GM19324 (cell line): Measurements from ENCODE around the gene HOOK2.
"Not testable (repeated sequence)": the region's sequence is repeated elsewhere in the genome, so short reads cannot be mapped to it uniquely, and the experiment has no call there.

ENCODE experiments used
- ATAC-seq: cut with Tn5 transposase; IDR thresholded peaks from one replicate; pipeline ENCODE4 v1.9.1; 2021; ENCODE audit warnings: mild to moderate bottlenecking, moderate library complexity; ENCODE audit not compliant: unreplicated experiment, low FRiP score

HOOK2 gene, protein sequence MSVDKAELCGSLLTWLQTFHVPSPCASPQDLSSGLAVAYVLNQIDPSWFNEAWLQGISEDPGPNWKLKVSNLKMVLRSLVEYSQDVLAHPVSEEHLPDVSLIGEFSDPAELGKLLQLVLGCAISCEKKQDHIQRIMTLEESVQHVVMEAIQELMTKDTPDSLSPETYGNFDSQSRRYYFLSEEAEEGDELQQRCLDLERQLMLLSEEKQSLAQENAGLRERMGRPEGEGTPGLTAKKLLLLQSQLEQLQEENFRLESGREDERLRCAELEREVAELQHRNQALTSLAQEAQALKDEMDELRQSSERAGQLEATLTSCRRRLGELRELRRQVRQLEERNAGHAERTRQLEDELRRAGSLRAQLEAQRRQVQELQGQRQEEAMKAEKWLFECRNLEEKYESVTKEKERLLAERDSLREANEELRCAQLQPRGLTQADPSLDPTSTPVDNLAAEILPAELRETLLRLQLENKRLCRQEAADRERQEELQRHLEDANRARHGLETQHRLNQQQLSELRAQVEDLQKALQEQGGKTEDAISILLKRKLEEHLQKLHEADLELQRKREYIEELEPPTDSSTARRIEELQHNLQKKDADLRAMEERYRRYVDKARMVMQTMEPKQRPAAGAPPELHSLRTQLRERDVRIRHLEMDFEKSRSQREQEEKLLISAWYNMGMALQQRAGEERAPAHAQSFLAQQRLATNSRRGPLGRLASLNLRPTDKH

DNA sequence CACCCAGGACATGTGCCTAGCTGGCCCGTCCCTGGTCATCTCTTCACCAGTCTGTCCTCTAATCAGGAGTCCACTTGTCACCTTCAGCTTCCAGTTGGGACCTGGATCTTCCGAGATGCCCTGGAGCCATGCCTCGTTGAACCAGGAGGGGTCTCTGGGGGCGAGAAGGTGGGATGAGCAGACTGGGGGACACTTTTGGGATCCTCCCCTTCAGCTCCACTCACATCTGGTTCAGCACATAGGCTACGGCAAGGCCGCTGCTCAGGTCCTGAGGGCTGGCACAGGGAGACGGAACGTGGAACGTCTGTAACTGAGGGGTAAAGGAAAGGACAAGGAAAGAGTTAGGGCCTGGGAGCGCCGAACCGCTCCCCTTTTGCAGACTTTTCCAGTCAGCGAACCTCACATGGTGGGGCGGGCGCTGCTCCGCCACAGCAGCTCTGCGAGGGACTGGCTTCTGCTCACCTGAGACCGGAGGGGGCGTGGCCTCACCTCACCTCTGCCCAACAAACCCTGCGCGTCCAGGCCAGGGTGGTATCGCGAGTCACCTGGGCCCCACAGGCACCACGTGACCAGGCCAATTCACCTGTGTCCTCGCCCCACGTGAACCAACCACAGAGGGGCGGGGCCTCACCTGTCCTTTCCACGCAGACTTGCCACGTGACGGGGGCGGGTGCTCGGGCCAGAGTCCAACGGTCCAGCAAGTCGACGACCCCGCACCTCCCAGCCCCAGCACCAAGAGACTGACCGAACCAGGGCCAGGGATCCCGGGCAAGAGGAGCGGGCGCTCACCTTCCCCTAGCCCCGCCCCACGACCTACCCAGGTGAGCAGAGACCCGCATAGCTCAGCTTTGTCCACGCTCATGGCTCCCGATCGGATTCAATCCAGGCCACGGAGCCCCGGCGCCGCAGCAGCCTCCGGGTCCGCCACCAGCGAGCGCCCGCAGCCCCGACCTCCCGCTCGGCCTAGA is at the start of gene HOOK2:
Gene HOOK2, minus strand, starts transcription at position 965 of the 968 bp plus-strand sequence. Its CDS starts 103 bp downstream, at position 862.
- no peak for ATAC-seq

DNA sequence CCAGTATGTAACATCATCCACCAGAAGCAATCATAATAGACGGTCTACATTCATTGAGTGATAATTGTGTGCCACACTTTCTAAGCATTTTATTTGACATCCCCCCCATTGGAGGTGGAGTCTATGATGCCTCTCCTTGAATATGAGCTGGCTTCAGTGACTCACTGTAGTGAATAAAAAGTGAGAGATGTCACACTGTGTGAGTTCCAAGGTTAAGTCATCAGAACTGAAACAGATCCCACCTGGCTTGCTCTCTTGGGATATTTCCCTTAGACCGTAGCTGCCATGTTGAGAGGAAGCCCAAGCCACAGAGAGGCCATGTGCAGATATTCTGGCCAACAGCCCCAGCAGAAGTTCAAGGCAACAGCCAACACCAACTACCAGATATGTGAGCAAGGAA is 46.4 kb upstream of the HOOK2 start:
- no peak for ATAC-seq

DNA sequence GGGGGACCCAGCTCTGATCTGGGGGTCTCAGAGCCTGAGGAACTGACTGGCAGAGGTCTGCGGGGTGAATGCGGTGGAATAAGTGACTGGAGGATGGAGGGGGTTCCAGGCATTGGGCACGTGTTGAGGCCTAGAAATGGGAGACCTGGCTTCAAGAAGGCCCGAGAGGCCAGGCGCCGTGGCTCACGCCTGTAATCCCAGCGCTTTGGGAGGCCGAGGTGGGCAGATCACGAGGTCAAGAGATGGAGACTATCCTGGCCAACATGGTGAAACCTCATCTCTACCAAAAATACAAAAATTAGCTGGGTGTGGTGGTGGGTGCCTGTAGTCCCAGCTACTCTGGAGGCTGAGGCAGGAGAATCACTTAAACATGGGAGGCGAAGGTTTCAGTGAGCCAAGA is 42.5 kb upstream of the HOOK2 start:
- not testable (repeated sequence) for ATAC-seq

DNA sequence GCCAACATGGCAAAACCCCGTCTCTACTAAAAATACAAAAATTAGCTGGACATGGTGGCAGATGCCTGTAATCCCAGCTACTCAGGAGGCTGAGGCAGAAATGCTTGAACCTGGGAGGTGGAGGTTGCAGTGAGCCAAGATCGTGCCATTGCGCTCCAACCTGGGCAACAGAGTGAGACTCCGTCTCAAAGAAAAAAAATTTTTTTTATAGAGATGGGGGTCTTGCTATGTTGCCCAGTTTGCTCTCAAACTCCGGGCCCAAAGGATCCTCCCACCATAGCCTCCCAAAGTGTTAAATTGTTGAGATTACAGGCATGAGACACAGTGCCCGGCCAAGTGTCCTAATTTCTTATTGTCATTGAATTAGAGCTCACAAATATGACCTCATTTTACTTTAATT is 41.8 kb upstream of the HOOK2 start:
- not testable (repeated sequence) for ATAC-seq

DNA sequence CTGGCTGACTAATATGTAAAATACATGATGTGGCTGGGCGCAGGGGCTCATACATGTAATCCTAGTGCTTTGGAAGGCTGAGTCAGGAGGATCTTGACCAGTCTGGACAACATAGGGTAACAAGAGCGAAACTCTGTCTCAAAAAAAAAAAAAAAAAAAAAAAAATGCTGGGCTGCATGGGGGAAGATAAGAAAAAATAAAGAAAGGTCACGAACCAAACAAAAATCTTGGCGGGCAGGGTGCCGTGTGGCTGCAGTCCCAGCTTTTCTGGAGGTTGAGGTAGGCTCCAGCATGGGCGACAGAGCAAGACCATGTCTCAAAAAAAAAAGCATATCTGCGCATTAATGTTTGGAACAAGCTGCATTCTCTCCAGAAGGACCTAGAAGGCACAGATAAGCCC is 39.7 kb upstream of the HOOK2 start:
- ATAC-seq = no peak

DNA sequence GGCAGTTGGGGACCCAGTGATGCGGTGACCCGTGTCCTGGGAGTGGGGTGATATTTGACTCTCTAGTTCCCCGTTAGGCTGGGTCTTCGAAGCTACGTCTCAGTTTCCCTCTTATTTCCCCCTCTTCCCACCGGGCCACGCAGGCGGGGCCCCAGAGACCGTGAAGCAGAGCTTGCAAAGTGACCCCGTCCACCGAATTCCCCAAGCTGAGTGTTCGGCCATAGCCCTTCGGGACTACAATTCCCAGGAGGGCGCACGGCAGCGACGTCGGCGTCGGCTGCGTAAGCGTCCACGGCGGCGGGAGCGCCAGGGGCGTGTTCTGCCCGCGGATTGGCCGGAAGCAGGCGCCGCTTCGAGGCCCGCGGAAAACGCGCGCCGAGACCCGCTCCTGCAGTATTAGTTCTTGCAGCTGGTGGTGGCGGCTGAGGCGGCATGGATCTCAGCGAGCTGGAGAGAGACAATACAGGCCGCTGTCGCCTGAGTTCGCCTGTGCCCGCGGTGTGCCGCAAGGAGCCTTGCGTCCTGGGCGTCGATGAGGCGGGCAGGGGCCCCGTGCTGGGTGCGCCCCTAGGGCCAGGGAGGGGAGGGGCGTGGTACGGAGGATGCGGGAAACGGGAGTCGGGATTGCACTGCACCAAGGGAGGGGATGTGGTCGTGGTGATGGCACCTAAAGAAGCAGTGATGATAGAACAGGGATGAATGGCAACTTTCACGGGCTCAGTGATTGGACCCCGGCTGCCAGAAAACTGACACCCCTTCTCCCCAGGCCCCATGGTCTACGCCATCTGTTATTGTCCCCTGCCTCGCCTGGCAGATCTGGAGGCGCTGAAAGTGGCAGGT is 31.1 kb upstream of the HOOK2 start, which contains the start of gene RNASEH2A:
Gene RNASEH2A, plus strand, starts transcription at position 343 of the 840 bp plus-strand sequence. Its CDS starts 90 bp downstream, at position 433.
- peak; percentile 79 for ATAC-seq

DNA sequence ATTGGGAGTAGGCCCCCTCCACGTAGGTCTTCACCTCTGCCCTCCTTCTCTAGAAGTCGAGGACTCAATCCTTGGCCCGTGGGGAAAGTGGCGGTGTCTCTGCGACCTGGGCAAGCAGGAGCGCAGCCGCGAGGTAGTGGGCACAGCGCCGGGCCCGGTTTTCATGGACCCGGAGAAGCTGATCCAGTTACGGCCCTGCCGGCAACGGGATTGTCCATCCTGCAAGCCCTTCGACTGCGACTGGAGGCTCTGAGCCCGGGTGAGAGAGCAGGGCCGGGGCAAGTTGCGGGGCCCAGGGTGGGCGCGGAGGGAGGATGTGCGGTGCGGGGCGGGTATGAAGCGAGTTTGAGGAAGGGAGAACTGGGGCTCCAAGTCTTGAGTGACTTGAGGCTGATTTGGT is 28.7 kb upstream of the HOOK2 start:
- no peak for ATAC-seq

DNA sequence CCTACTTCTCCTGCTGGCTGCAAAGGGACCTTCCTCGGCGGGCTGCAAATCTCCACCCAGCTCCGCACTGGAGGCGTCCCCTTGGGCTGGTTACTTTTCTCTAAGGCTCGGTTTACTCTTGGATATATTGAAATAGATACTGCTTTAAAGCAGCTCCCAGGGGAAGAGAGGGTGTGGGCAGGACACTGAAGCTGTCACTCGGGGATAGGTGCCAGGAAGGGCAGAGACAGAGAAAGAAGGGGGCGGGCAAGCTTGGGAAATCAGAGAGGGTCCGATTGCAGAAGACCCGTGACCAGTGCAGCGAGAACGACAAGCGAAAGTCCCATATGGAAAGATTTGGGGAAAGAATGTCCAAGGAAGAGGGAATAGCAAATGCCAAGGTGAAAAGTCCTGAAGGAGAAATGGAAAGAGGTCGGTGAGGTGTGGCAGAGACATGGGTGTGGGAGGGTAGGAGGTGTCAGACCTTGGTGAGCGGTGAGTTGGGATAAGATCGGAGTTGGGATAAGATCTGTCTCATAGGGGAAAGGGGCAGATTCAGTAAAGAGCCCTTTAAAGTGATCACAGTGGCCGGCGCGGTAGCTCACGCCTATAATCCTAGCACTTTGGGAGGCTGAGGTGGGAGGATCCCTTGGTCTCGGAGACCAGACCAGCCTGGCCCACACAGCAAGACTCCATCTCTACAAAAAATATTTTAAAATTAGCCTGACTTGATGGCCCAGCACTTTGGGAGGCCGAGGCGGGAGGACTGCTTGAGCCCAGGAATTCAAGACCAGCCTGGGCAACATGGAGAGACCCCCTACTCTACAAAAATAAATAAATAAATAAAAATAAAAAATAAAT is 27.1 kb upstream of the HOOK2 start:
- no peak for ATAC-seq

DNA sequence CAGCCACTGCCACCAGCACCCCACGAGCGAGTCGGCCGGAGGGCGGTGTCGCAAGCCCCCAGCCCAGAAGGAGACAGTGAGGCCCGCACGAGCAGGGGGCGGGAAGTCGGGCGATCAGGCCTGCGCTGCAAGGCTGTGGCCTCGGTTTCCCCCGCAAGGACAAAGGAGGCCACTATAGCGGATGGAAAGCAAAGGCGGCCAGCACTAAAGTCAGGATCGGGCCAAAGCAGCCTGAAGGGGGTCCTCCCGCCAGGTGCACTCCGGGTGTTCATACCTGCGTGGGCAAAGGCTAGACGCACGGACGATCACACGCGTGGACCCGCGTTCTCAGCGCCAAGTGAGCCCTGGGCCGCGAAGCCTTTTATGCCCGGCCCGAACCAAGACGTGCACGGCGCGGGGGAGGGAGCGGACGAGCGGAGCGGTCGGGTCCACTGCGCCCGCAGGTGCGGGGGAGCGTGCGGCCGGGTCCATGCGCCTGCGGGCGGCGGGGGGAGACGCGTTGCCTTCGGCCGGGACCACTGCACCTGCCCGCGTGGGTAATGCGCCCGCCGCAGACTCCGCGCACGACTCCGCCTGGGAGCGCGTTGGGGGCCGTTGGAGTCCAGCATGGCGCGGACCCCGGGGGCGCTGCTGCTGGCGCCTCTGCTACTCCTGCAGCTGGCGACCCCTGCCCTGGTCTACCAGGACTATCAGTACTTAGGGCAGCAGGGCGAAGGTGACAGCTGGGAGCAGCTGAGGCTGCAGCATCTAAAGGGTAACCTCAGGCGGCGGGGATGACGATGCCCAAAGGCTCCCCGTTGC is 26.3 kb upstream of the HOOK2 start, which contains the start of the genes PRDX2 and THSD8:
Gene PRDX2, minus strand, starts transcription at position 335 of the 801 bp plus-strand sequence. CDS start 539 bp downstream, outside the sequence.
Gene THSD8, plus strand, starts transcription at position 604 of the 801 bp plus-strand sequence. Its CDS starts 3 bp downstream, at position 607.
- peak; percentile 42 for ATAC-seq

DNA sequence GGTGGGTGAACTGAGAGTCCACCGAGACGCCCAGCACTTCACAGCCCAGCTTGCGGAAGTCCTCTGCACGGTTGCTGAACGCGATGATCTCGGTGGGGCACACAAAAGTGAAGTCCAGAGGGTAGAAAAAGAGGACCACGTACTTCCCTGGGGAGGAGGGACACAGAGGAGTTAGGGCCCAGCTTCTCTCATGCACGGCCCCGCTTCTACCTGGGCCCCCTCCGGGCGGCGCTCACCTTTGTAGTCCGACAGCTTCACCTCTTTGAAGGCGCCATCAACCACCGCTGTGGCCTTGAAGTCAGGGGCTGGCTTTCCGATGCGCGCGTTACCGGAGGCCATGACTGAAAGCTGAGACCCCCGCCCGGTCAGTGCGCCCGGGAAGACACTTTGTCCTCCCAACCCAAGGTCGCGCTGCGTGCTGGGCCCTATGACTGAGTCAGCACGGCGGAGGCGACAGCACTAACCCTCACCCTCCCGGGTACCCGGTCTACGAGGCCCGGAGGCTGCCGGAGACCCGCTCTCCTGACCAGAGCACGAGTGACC is 25.6 kb upstream of the HOOK2 start:
- ATAC-seq = no peak

DNA sequence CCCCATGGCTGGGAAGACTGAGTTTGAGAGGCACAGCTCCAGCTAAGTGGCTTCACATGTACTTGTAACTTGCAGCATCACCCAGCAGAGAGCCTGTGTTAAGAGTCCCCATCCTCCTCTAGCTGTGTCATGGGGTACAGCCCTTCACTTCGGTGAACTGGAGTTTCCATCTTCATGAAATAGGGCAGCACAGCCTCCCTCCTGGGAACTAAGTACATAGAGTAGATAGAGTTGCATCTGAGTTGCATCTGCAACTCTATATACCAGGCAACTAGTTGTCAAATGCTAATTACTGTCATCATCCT is 25.1 kb upstream of the HOOK2 start:
- ATAC-seq = no peak

DNA sequence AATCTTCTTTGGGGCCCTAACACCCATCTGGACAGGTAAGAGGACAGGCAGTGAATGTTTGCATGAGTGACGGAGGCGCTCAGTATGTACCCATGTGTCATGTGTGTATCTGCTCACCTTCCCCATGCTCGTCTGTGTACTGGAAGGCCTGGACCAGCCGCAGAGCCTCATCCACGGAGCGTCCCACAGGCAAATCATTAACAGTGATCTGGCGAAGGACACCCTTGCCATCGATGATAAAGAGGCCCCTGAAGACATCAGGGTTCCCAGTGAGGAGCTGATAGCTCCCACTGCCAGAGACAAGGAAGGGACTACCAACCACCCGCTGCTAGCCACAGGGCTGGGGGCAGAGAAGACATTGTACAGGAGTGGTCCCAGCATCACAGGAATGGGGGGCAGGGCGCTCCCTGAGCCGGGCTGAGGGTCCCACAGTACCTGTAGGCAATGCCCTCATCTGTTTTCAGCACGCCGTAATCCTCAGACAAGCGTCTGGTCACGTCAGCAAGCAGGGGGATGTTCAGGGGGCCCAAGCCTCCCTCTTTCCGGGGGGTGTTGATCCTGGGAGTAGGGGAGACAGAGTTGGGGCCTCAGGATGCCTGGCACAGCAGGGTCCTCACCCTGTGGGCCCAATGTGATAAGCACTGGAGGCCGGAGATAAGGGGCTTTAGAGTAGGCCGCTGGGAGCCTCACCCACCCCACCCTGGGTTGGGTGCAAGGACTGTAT is 24.6 kb upstream of the HOOK2 start:
- ATAC-seq = no peak

DNA sequence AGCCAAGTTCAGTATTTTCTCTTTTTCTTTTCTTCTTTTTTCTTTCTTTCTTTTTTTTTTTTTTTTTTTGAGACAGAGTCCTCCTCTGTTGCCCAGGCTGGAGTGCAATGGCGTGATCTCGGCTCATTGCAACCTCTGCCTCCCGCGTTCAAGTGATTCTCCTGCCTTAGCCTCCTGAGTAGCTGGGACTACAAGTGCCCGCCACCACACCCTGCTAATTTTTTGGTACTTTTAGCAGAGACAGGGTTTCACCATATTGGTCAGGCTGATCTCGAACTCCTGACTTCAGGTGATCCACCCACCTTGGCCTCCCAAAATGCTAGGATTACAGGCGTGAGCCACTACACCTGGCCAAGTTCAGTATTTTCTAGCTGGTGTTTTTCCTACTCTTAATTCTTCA is 22.3 kb upstream of the HOOK2 start:
- not testable (repeated sequence) for ATAC-seq

DNA sequence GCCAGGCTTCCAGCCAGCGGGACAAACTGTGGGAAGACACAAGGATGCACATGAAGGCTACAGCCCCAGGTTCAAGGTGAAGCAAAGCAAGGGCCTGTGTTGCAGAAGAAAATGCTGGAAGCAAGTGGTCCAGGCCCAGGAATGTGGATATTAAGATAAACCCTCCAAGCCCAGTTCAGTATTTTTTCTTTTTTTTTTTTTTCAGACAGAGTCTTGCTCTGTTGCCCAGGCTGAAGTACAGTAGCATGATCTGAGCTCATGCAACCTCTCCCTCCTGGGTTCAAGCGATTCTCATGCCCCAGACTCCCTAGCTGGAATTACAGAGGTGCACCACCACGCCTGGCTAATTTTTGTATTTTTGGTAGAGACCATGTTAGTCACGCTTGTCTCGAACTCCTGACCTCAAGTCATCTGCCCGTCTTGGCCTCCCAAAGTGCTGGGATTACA is 21.8 kb upstream of the HOOK2 start:
- ATAC-seq = no peak

DNA sequence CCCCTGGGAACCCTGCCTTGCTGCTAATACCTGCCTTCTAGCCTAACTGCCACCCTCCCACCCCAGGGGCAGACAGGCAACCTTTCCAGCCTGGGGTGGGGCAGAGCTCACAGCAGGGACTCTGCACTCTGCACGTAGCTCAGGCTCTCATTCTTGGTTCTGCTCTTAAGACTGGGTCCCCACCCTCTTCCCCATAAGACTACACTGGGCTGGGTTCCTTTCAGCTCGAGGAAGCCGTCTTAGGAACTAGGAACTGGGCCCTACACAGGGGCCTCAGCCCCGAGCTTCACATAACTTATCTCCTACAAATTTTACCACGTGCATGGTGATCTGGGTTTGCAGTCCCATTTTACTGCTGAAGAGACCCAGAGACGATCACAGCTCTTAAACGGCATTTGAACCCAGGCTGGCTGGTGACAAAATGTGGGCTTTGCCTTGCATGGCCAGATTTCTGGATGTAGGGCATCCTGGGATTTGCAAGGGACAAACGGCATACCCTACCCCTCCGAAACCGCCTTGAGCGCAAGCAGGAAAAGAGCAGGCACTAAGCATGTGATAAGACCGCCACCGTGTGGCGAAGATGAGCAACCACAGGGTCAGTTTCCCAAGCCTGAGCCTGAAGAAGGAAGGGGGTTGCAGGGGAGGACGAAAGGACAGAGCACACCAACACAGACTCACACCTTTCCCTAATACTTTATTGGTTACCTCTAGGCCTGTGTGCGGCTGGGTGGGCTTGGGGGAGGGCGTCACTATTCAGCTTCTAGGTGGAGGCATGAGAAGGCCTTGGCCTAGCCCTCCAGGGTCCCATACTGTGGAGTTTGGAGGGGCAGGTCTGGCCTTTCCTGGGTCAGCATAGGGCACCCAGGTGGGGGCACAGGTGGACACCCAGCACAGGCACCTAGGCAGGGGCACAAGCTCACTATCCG is 21.1 kb upstream of the HOOK2 start:
- no peak for ATAC-seq

DNA sequence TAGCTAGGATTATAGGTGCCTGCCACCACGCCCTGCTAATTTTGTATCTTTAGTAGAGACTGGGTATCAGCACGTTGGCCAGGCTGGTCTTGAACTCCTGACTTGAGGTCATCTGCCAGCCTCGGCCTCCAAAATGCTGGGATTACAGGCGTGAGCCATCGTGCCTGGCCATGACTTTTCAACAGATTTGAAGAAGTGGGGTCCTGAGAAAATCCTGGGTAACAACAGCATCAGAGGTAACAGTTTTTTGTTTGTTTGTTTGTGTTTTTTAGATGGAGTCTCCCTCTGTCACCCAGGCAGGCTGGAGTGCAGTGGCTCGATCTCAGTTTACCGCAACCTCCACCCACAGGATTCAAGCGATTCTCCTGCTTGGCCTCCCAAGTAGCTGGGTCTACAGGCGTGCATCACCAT is 19.6 kb upstream of the HOOK2 start:
- ATAC-seq = no peak
